MM.1S (cell line): Measurements from ENCODE around the gene PIK3R6.
A peak's percentile ranks its signal among the peaks of the same experiment; 100 is the strongest.

Experiments used
- DNase-seq: peaks from one replicate; pipeline ENCODE4 v3.0.0-alpha.2; 2015
- H2AFZ ChIP-seq: fragments of 300-600 bp; sonication (generic); 2 replicates; pipeline ENCODE4 v1.6.0; 2016; ENCODE audit warnings: antibody characterized with exemption, low read length
- H3F3A ChIP-seq: fragments of 300-600 bp; sonication (generic); 2 replicates; pipeline ENCODE4 v1.6.1; 2016; ENCODE audit warnings: mild to moderate bottlenecking, antibody characterized with exemption, low read length, moderate library complexity, mixed read lengths; ENCODE audit not compliant: insufficient read depth
- H3K27ac ChIP-seq: fragments of 300-600 bp; sonication (generic); 2 replicates; pipeline ENCODE4 v1.5.1; 2016; ENCODE audit warnings: mild to moderate bottlenecking, low read length
- H3K27me3 ChIP-seq: fragments of 300-600 bp; sonication (generic); replicated peaks from 2 replicates; pipeline ENCODE4 v1.6.0; 2016; ENCODE audit warnings: low read length; ENCODE audit not compliant: insufficient read depth
- H3K36me3 ChIP-seq: fragments of 300-600 bp; sonication (generic); replicated peaks from 2 replicates; pipeline ENCODE4 v1.6.1; 2016; ENCODE audit warnings: mild to moderate bottlenecking, low read length, mixed read lengths; ENCODE audit not compliant: insufficient read depth
- H3K4me1 ChIP-seq: fragments of 300-600 bp; sonication (generic); 2 replicates; pipeline ENCODE4 v1.6.1; 2016; ENCODE audit warnings: low read length, mixed read lengths
- H3K4me2 ChIP-seq: fragments of 300-600 bp; sonication (generic); 2 replicates; pipeline ENCODE4 v1.6.0; 2016; ENCODE audit warnings: low read depth, low read length
- H3K4me3 ChIP-seq: fragments of 300-600 bp; sonication (generic); 2 replicates; pipeline ENCODE4 v1.5.1; 2016; ENCODE audit warnings: low read length, mixed read lengths
- H3K79me2 ChIP-seq: fragments of 300-600 bp; sonication (generic); 2 replicates; pipeline ENCODE4 v1.6.1; 2016; ENCODE audit warnings: mixed run types, low read length, mixed read lengths
- H3K9ac ChIP-seq: fragments of 300-600 bp; sonication (generic); 2 replicates; pipeline ENCODE4 v1.6.1; 2016; ENCODE audit warnings: low read length, mixed read lengths
- H3K9me2 ChIP-seq: fragments of 300-600 bp; sonication (generic); replicated peaks from 2 replicates; pipeline ENCODE4 v1.6.1; 2016; ENCODE audit warnings: mild to moderate bottlenecking, low read length, mixed read lengths; ENCODE audit not compliant: insufficient read depth
- H3K9me3 ChIP-seq: fragments of 300-600 bp; sonication (generic); replicated peaks from 2 replicates; pipeline ENCODE4 v1.6.1; 2016; ENCODE audit warnings: mild to moderate bottlenecking, low read length, mixed read lengths; ENCODE audit not compliant: insufficient read depth
- H4K20me1 ChIP-seq: fragments of 300-600 bp; sonication (generic); 2 replicates; pipeline ENCODE4 v1.6.1; 2016; ENCODE audit warnings: mild to moderate bottlenecking, low read length, moderate library complexity, mixed read lengths; ENCODE audit not compliant: insufficient read depth
- EZH2 ChIP-seq: fragments of 300-600 bp; sonication (generic); optimal IDR thresholded peaks from 2 replicates; pipeline ENCODE3; 2017; ENCODE audit warnings: low read depth, mild to moderate bottlenecking, antibody characterized with exemption, low read length, mixed read lengths
- EZH2phosphoT487 ChIP-seq: fragments of 300-600 bp; sonication (generic); IDR thresholded peaks from 2 replicates; pipeline ENCODE4 v1.6.1; 2018; ENCODE audit warnings: antibody characterized with exemption, low read length
- TF ChIP-seq, protein P1 (sequence below): fragments of 300-600 bp; sonication (generic); IDR thresholded peaks from 2 replicates; pipeline ENCODE4 v1.5.1; 2016; ENCODE audit warnings: antibody characterized with exemption, low read length, mixed read lengths

PIK3R6 gene

DNA sequence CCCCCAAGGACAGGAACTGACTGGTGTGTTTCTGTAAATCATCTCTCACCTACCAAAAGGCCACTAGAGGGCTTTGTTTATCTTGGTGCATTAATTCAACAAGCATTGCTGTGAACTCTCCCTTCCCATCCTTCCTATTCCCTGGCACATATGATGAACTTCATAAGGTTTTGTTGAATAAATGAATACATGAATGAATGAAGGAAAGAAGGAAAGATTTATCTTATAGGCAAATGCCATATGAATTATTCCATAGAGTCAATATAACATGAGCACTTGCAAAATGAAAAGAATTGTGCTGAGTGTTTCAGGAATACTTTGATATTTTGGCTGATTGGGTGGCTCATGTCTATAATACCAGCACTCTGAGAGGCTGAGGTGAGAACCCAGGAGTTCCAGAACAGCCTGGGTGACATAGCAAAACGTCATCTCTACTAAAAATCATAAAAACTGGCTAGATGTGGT, 113.5 kb downstream of the PIK3R6 start:
- H3K4me1 ChIP-seq: no peaks in the 10 kb centered on the region
- no peaks in the 10 kb centered on the region for H3K79me2 ChIP-seq
- no peak overlapping the region for H3K9ac ChIP-seq
- H3F3A ChIP-seq: no peaks in the 10 kb centered on the region
- no peak overlapping the region for H2AFZ ChIP-seq
- H3K9me3 ChIP-seq: no peaks in the 10 kb centered on the region
- no peak overlapping the region for H3K4me2 ChIP-seq
- H3K27me3 ChIP-seq: peaks cover 8% of the 10 kb centered on the region
- DNase-seq: peak; percentile 27
- no peak overlapping the region for H3K4me3 ChIP-seq
- H3K9me2 ChIP-seq: no peaks in the 10 kb centered on the region
- no peaks in the 10 kb centered on the region for H4K20me1 ChIP-seq
- H3K27ac ChIP-seq: no peak overlapping the region
- H3K36me3 ChIP-seq: no peaks in the 10 kb centered on the region
- TF ChIP-seq EZH2: no peak
- no peak for TF ChIP-seq EZH2phosphoT487
- TF ChIP-seq, protein P1, sequence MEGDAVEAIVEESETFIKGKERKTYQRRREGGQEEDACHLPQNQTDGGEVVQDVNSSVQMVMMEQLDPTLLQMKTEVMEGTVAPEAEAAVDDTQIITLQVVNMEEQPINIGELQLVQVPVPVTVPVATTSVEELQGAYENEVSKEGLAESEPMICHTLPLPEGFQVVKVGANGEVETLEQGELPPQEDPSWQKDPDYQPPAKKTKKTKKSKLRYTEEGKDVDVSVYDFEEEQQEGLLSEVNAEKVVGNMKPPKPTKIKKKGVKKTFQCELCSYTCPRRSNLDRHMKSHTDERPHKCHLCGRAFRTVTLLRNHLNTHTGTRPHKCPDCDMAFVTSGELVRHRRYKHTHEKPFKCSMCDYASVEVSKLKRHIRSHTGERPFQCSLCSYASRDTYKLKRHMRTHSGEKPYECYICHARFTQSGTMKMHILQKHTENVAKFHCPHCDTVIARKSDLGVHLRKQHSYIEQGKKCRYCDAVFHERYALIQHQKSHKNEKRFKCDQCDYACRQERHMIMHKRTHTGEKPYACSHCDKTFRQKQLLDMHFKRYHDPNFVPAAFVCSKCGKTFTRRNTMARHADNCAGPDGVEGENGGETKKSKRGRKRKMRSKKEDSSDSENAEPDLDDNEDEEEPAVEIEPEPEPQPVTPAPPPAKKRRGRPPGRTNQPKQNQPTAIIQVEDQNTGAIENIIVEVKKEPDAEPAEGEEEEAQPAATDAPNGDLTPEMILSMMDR: peak; percentile 52

GRCh38 chr17:8753136-8753975, 114.1 kb downstream of the PIK3R6 start:
- Histone ChIP-seq H3F3A (no peaks in the 10 kb centered on the region), H3K9ac (no peak overlapping the region), H3K9me2 (no peaks in the 10 kb centered on the region), H3K27ac (no peak overlapping the region), H3K4me2 (no peak overlapping the region), H3K27me3 (peaks cover 8% of the 10 kb centered on the region), H3K79me2 (no peaks in the 10 kb centered on the region), H3K4me1 (no peaks in the 10 kb centered on the region), H3K4me3 (no peak overlapping the region), H2AFZ (no peak overlapping the region), H3K36me3 (no peaks in the 10 kb centered on the region), H4K20me1 (no peaks in the 10 kb centered on the region), H3K9me3 (no peaks in the 10 kb centered on the region)
- DNase-seq: no peak
- TF ChIP-seq EZH2: no peak
- TF ChIP-seq, protein P1: no peak
- no peak for TF ChIP-seq EZH2phosphoT487
